Thoracic aorta (tissue), 2 donors: ENCODE measurements around the gene PDZK1IP1. TPM values are rescaled to one million over a fixed set of nuclear protein-coding genes. Genes with fewer than 3 reads are reported as not detected.

ENCODE experiments used
- ATAC-seq: fragments of 150-250 bp; one replicate; pipeline ENCODE4 v1.8.0; 2017; ENCODE audit warnings: low read depth; ENCODE audit not compliant: insufficient number of reproducible peaks, low FRiP score
- DNase-seq: peaks from one replicate; pipeline ENCODE4 v3.0.0-alpha.2; 2020; ENCODE audit warnings: low spot score
- H3K27ac ChIP-seq, 2 donors: fragments of 200-600 bp; sonication (generic); 1 replicate in 1 of 2; 2 replicates in 1 of 2; pipeline ENCODE4 v1.5.1; 2016; ENCODE audit warnings: mild to moderate bottlenecking in 2 of 2, moderate library complexity in 2 of 2
- H3K27me3 ChIP-seq: fragments of 200-600 bp; sonication (generic); replicated peaks from 2 replicates; pipeline ENCODE4 v1.6.0; 2016; ENCODE audit warnings: mild to moderate bottlenecking; ENCODE audit not compliant: insufficient read depth
- H3K36me3 ChIP-seq: fragments of 200-600 bp; sonication (generic); one replicate; pipeline ENCODE4 v1.5.1; 2016
- H3K4me1 ChIP-seq, 2 donors: fragments of 200-600 bp; sonication (generic); 1 replicate in 1 of 2; 2 replicates in 1 of 2; pipeline versions ENCODE4 v1.5.1 to v1.6.0; 2016; ENCODE audit warnings: low read depth in 2 of 2, mild to moderate bottlenecking in 1 of 2; ENCODE audit not compliant: control insufficient read depth in 1 of 2
- H3K4me3 ChIP-seq: fragments of 200-600 bp; sonication (generic); 2 replicates; pipeline ENCODE4 v1.5.1; 2016; ENCODE audit warnings: mild to moderate bottlenecking
- H3K9me3 ChIP-seq: fragments of 200-600 bp; sonication (generic); 2 replicates; pipeline ENCODE4 v1.5.1; 2016
- CTCF ChIP-seq: fragments of 200-600 bp; sonication (generic); IDR thresholded peaks from one replicate; pipeline ENCODE4 v1.5.1; 2019; ENCODE audit warnings: antibody characterized with exemption
- total RNA-seq, 2 donors: library from RNA; depleted of rRNA; stranded (reverse); fragments of >200 nt; gene quantifications; one replicate each; pipeline versions ENCODE4 v1.1.0 to v1.2.3, GENCODE V29; 2016

Gene PDZK1IP1
- total RNA-seq, 2 donors from 2014 or later = not detected

GRCh38 chr1:47186267-47187185, 3.3 kb downstream of the PDZK1IP1 start:
- no peak for ATAC-seq
- H3K27ac ChIP-seq = no peak overlapping the region
- no peaks in the 10 kb centered on the region for H3K9me3 ChIP-seq
- H3K4me3 ChIP-seq = no peak overlapping the region
- H3K36me3 ChIP-seq = no peaks in the 10 kb centered on the region
- H3K27me3 ChIP-seq = no peaks in the 10 kb centered on the region
- TF ChIP-seq CTCF = no peak
- peaks cover 14 to 23% of the 10 kb centered on the region in 2 donors for H3K4me1 ChIP-seq
- DNase-seq = no peak

- DNase-seq (no peak), ATAC-seq (no peak)
- Histone ChIP-seq H3K4me1 (peaks cover 9 to 17% of the 10 kb centered on the region in 2 donors), H3K27me3 (no peaks in the 10 kb centered on the region), H3K27ac (no peak overlapping the region), H3K36me3 (no peaks in the 10 kb centered on the region), H3K4me3 (no peak overlapping the region), H3K9me3 (no peaks in the 10 kb centered on the region)
- TF ChIP-seq CTCF = no peak
Observed at GRCh38 chr1:47184822-47185677, 4.8 kb downstream of the PDZK1IP1 start.

DNA sequence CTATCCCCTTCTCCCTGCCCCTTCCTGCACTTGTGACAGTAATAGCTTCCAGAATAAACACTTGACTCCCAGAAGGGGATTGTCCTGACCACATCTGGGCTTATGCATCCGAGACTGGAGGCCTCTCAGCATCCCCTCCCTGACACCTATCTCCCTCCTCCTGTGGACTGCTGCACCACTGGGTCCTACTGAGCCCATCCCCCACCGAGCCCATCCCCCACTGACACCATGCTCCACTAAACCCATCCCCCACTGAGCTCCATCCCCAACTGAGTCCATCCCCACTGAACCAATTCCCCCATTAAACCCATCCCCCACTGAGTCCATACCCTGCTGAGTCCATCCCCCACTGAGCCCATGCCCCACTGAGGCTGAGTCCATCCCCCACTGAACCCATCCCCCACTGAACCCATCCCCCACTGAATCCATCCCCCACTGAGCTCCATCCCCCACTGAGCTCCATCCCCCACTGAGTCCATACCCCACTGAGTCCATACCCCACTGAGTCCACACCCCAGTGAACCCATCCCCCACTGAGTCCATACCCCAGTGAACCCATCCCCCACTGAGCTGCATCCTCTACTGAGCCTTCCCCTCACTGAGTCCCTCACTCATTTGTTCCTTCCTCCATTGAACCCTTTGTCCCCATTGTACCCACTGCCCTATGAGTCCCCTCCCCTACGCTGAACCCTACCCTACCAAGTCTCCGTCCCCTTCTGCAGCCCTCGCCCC, 5.6 kb downstream of the PDZK1IP1 start:
- DNase-seq = no peak
- no peak overlapping the region for H3K27ac ChIP-seq
- H3K36me3 ChIP-seq = no peaks in the 10 kb centered on the region
- no peaks in the 10 kb centered on the region for H3K9me3 ChIP-seq
- H3K4me1 ChIP-seq = peaks cover 10 to 16% of the 10 kb centered on the region in 2 donors
- no peak overlapping the region for H3K4me3 ChIP-seq
- no peaks in the 10 kb centered on the region for H3K27me3 ChIP-seq
- TF ChIP-seq CTCF = no peak
- no peak for ATAC-seq

- Histone ChIP-seq H3K36me3 (no peaks in the 10 kb centered on the region), H3K4me1 (peaks cover 10 to 14% of the 10 kb centered on the region in 2 donors), H3K9me3 (no peaks in the 10 kb centered on the region), H3K27me3 (no peaks in the 10 kb centered on the region), H3K4me3 (no peak overlapping the region), H3K27ac (no peak overlapping the region)
- DNase-seq = no peak
- no peak for TF ChIP-seq CTCF
- ATAC-seq = no peak
Observed at GRCh38 chr1:47183308-47184089, 6.3 kb downstream of the PDZK1IP1 start.
